ENCODE data around the gene KCNN4. TPM values are rescaled to one million over a fixed set of nuclear protein-coding genes. Genes with fewer than 3 reads are reported as not detected.
A peak's percentile ranks its signal among the peaks of the same experiment; 100 is the strongest.
"Not testable (repeated sequence)": the region's sequence is repeated elsewhere in the genome, so short reads cannot be mapped to it uniquely, and the experiment has no call there.

The KCNN4 gene
- polyA plus RNA-seq (2012; ENCODE audit: missing spikeins) = 41.1 TPM

GRCh38 chr19:43780706-43781525 lies at the start of gene KCNN4:
TSS of gene KCNN4 (minus strand) at chr19:43780973. CDS start at chr19:43780861, 112 bp downstream.
- TF ChIP-seq TAF1 (IDR thresholded peaks at IDR 0.05; ENCODE audit: borderline replicate concordance, low read depth, low read length) = peak; percentile 38; the same call in 1 of the 2 replicates
- TF ChIP-seq POLR2AphosphoS5 (IDR thresholded peaks at IDR 0.05; ENCODE audit: low read depth, low read length) = peak; percentile 70; the same call in 1 of the 2 replicates
- TF ChIP-seq POLR2A (IDR thresholded peaks at IDR 0.05; ENCODE audit: low read depth, low read length) = peak; percentile 82
- FAIRE-seq (peak; percentile 56), DNase-seq (ENCODE audit: insufficient read length) (peak; percentile 70)

DNA sequence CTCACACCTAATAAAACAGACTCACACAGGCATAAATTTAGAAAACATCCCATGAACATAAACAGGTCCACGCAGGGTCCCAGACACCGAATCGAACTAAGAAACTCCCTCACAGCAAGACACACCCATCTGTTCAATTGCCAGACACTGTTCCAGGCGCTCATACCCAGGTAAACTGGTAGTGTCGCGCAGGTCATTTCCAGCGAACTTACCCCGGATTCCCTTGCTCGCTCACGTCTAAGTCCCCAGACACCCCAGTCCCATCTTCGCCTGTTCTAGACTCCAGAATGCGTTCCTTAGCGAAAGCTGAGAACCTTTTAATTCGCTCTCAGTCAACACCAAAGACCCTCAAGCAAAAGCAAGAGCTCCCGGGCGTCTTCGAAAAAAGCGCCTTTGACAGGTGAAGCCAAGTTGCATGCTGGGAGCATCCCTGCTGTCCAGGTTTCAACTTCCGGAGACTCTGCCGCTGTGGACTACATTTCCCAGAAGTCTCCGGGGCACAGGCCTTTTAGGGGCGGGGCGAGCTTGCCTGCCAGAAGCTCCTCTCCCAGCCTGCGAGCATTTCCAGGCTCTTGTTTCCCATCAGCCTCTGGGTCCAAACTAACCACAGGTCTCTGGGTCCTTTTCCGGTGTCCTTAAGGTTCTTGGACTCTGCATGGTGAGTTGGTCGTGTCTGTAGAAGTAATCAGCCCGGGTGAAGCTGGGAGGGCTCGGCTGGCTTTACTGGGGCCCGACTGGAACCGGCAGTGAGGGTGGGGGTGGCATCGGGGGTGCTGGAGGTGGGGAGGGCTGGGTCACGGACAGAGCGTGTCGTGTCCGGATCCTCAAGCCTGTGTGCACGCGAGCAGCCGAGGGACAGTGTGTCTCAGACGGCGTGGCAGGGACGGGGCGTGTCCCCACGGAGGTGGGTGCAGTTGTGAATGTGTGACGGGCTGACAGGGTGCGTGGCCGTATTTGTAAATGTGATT lies 46.3 kb upstream of the KCNN4 start, which contains the start of gene ZNF283:
TSS of gene ZNF283 (plus strand) at position 535 of the 968 bp plus-strand sequence. CDS start 6,184 bp downstream, outside the sequence.
- peak; percentile 76 for FAIRE-seq

DNA sequence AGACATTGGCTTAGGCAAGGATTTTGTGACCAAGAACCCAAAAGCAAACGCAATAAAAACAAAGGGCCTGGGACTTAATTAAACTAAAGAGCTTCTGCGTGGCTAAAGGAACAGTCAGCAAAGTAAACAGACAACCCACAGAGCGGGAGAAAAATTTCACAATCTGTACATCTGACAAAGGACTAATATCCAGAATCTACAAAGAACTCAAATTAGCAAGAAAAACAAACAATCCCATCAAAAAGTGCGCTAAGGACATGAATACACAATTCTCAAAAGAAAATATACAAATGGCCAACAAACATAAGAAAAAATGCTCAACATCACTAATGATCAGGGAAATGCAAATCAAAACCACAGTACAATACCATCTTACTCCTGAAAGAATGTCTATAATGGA lies 43.8 kb upstream of the KCNN4 start:
- not testable (repeated sequence) for FAIRE-seq; DNase-seq (ENCODE audit: insufficient read length)

More for the DNA sequence above, 46.3 kb upstream of the KCNN4 start, which contains the start of gene ZNF283:
- DNase-seq (ENCODE audit: insufficient read length) = peak; percentile 56
- no peak for TF ChIP-seq POLR2AphosphoS5 (IDR thresholded peaks at IDR 0.05; ENCODE audit: low read depth, low read length)
- peak; percentile 46; the same call in 1 of the 2 replicates for TF ChIP-seq POLR2A (IDR thresholded peaks at IDR 0.05; ENCODE audit: low read depth, low read length)
- no peak for TF ChIP-seq TAF1 (IDR thresholded peaks at IDR 0.05; ENCODE audit: borderline replicate concordance, low read depth, low read length)

GRCh38 chr19:43823856-43824255 lies 43.1 kb upstream of the KCNN4 start:
- not testable (repeated sequence) for FAIRE-seq; DNase-seq (ENCODE audit: insufficient read length)

DNA sequence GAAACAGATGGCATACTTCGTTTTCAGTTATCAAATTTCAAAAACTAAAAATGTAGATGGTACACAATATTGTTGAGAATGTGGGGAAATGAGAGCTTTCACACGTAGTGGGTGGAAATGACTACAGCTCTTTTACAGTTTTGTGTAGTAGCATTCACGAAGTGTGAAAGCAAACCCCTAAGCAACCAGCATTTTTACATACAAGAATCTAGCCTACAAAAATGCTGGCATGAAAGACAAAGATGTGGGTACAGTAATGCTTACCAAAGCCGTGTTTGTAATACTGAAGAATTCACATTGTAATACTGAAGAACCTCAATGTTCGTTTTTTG lies 40.1 kb upstream of the KCNN4 start:
- DNase-seq (ENCODE audit: insufficient read length) (no peak), FAIRE-seq (no peak)
- TF ChIP-seq POLR2A (IDR thresholded peaks at IDR 0.05; ENCODE audit: low read depth, low read length) (no peak), TAF1 (IDR thresholded peaks at IDR 0.05; ENCODE audit: borderline replicate concordance, low read depth, low read length) (no peak), POLR2AphosphoS5 (IDR thresholded peaks at IDR 0.05; ENCODE audit: low read depth, low read length) (no peak)

DNA sequence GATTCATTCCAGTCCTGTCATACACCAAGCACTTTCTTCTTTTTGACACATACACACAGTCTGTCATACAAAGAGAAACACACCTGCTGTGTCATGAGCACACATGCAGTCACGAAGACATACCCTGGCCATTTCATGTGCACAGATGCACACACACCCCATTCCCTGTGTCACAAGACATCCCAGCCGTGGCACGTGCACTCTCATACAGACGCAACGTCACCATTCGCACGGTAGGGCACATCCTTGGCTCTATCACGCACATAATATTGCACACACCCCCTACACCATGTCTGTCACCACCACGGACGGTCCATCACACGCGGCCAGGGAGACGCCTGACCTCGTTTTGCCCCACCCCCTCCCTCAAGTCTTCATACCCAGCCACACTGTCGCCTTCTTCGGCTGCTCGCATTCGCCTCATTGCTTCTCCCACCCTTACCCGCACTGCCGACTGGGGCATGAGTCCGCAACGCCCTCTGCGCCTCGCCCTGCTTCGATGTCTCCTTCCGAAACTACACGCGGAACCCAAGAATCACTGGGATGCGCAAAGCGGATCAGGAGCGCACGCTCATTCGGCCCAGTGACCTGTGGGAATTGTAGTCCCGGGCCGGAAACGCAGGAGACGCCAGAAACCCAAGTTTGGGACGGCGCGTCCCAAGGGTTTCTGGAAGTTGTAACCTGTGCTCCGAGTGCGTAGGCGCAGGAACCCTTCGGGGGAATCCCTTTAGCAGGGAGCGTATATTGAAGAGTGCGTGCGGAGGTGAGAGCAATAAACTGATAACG lies 39.5 kb upstream of the KCNN4 start:
- FAIRE-seq = no peak
- no peak for DNase-seq (ENCODE audit: insufficient read length)
- TF ChIP-seq POLR2AphosphoS5 (IDR thresholded peaks at IDR 0.05; ENCODE audit: low read depth, low read length) = no peak
- no peak for TF ChIP-seq TAF1 (IDR thresholded peaks at IDR 0.05; ENCODE audit: borderline replicate concordance, low read depth, low read length)
- TF ChIP-seq POLR2A (IDR thresholded peaks at IDR 0.05; ENCODE audit: low read depth, low read length) = no peak

DNA sequence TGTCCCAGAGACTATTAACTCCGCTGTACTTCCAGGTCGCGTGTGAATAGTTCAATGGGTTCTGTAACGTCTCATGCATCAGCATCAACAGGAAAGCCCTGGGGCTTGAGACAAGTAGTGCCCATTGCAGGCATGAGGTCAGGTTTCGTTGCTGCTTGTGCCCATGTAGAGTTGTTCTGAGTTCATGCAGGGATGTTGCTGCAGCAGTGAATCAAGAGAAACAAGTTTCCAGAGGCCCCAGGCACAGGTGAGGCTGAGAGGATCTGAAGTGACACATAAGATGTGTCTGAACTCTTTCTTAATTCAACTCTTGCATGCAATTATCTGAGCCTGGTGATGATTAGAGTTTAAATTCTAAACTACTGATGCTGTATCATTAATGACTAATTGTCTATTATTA lies 37.7 kb upstream of the KCNN4 start:
- DNase-seq (ENCODE audit: insufficient read length) (no peak), FAIRE-seq (no peak)
- TF ChIP-seq POLR2AphosphoS5 (IDR thresholded peaks at IDR 0.05; ENCODE audit: low read depth, low read length) = no peak
- no peak for TF ChIP-seq TAF1 (IDR thresholded peaks at IDR 0.05; ENCODE audit: borderline replicate concordance, low read depth, low read length)
- no peak for TF ChIP-seq POLR2A (IDR thresholded peaks at IDR 0.05; ENCODE audit: low read depth, low read length)

- not testable (repeated sequence) for DNase-seq (ENCODE audit: insufficient read length); FAIRE-seq
These were observed 36.7 kb upstream of the KCNN4 start for GRCh38 chr19:43817454-43817853.

DNA sequence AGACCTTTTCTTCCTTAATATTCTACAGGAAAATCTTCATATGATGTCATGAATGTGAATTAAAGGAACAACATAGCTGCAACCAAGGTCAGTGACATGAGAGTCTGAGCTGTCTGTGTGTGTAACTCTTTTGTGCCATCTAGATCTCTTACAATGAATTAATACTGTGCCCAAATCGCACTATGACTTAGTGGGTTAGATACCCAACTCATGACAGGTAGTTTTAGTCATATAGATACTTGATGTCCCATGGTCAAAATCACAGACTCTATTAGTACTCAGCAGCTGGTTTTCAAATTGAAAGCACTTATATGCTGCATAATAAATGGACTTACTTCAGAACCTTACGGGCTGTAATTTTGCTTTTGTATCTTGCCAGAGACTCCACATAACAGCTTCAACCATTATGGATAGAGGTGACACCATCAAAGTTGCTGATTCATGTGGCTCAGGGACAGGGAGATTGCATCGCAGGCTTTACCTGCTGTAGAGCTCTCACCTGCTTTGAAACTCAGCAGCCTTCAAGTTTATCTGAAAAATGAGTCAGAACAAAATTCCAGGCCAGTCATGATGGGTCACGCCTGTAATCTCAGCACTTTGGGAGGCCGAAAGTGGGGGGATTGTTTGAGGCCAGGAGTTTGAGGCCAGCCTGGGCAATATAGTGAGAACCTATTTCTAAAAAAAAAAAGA lies 34.0 kb upstream of the KCNN4 start:
- no peak for TF ChIP-seq TAF1 (IDR thresholded peaks at IDR 0.05; ENCODE audit: borderline replicate concordance, low read depth, low read length)

GRCh38 chr19:43812688-43813087 lies 31.9 kb upstream of the KCNN4 start:
- no peak for DNase-seq (ENCODE audit: insufficient read length)
- TF ChIP-seq POLR2AphosphoS5 (IDR thresholded peaks at IDR 0.05; ENCODE audit: low read depth, low read length) (no peak), POLR2A (IDR thresholded peaks at IDR 0.05; ENCODE audit: low read depth, low read length) (no peak), TAF1 (IDR thresholded peaks at IDR 0.05; ENCODE audit: borderline replicate concordance, low read depth, low read length) (no peak)
- no peak for FAIRE-seq

More for the DNA sequence above, 34.0 kb upstream of the KCNN4 start:
- DNase-seq (ENCODE audit: insufficient read length) (no peak), FAIRE-seq (no peak)

DNA sequence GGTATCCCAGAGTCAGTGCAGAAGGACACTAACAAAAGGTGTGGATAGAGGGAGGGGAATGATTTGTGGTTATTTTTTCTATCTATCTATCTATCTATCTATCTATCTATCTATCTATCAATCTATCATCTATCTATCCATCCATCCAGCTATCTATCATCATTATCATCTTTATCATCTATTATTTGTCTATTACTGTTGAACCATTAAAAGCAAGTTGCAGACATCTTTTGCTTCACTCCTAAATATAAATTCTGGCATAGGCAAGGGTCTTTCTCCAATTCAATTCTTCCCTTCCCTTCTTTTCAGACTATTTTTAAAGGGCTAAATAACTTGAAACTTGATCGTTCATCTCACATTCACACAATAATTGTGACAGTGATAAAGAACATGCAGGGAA lies 31.5 kb upstream of the KCNN4 start:
- FAIRE-seq = no peak
- TF ChIP-seq POLR2A (IDR thresholded peaks at IDR 0.05; ENCODE audit: low read depth, low read length) (no peak), TAF1 (IDR thresholded peaks at IDR 0.05; ENCODE audit: borderline replicate concordance, low read depth, low read length) (no peak), POLR2AphosphoS5 (IDR thresholded peaks at IDR 0.05; ENCODE audit: low read depth, low read length) (no peak)
- DNase-seq (ENCODE audit: insufficient read length) = no peak
